Islet of Langerhans (tissue), 1 donor: ENCODE data around the gene HSP90AB1.

Source experiments
- FAIRE-seq: peaks from one replicate; lab custom pipeline; 2011; peaks lifted over from hg19 to GRCh38; lab: Jason Lieb, UNC

Gene HSP90AB1

DNA sequence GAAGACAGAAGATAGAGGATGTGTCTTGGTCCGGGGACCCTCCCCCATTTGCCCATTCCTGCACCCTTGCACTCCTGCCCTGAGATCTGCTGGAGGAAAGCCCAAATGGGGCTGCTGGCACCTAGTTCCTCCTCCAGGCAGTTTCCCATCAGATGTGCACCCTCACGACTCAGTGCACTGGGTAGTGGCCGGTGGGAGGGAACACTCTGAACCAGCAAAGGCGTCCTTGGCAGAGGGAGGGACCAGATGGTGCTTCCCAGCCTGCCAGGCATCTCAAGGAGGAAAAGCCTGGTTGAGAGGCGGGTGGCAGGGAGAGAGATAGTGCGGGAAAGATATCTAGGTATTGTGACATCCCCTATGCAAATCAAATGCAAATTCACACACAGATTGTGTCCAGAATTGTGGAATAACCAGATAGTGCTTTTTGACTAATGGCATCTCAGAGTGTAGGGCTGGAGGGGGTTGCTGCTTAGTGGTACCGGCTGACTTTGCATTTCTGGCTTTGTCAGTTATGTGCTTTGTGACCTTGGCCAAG, 42.9 kb downstream of the HSP90AB1 start:
- no peak for FAIRE-seq

DNA sequence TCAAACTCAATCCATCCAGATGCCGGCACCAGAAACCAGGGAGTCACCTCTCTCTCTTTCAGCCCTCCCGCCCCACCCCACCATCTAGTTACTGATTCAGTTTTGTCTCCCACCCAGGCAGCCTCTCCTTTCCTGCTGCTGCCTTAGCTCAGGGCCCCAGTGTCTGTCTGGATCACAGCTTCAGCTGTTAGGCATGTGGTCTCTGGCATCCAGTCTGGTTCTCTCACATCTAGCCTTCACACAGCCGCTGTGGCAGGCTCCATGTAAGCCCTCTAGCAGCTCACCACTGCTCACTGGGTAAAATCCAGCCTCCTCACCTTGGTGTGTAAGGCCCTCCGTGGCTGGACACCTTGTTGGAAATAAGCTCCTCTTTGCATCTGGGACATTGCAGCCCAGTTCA, 44.9 kb downstream of the HSP90AB1 start:
- FAIRE-seq, result no peak

DNA sequence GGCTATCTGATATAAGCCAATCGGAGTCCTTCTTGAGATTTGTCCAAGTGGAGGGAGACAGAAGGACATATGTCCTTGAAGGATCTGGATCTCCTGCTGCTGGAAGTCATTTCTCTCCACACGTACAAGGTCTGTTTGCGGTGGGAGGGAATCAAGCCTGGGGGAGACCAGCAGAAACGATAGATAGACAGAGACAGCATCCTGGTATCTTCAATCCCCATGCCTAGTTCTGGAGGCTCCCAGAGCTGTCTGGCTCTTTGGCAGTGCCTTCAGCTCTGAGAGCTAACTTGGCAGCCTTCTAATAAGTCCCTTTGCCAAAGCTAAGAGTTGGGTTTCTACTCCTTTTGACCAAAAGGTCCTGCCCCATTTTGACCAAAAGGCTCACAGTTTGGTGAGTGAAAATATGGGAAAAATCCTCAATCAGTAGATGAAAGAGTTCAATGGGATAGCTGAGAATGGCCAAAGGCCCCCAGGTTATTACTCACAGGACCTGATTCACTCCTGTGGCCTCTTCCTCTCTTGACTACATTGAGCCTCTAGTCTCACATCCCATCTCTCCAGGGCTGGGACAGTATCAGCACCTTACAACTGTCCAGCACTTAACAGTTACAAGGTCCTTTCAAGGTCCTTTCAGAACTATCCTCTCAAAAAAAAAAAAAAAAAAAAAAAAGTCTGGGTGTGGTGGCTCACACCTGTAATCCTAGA, 45.9 kb downstream of the HSP90AB1 start:
- FAIRE-seq, result no peak

DNA sequence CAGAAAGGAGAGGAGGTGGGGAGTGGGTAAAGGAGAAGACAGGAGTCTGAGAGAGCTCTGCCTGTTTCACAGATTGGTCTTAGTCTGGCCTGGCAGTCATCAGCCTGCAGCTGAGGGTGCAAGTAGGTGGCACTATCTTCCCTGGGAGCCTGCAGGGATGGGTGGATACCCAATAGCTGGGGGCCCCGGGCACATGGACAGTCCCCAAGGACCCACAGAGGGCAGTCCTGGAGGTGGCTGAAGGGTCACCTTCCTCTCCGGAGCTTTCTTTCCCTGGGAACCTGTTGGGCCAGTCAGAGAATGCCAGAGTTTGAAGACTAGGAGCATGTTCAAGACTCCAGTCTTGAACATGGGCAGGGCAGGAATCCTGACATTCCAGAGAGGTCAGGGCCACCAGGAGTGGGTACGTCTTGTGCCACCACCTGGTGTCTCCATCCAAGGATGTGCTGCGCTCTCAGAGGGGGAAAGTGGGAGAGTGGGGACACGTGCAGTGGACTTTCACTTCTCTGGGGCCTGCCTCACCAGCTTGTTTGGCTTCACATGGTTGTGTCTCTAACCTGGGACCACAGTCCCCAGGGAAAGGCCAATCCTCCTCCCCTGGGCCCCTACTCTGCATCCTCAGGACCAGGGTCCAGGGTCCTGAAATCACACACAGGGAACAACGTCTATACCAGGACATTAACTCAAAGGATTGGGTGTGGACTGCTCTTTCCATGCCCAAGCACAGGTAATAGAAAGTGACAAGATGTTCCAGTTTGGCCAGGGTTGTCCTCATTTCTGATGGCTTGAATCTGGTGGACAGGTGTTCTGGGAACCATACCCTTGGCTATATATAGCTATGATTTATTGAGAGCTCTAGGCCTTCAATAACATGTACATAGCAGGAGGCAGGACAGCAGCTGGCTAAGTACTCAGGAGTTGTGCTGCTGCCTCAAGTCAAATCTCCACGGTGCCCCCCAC, 48.2 kb downstream of the HSP90AB1 start:
- FAIRE-seq, result no peak

DNA sequence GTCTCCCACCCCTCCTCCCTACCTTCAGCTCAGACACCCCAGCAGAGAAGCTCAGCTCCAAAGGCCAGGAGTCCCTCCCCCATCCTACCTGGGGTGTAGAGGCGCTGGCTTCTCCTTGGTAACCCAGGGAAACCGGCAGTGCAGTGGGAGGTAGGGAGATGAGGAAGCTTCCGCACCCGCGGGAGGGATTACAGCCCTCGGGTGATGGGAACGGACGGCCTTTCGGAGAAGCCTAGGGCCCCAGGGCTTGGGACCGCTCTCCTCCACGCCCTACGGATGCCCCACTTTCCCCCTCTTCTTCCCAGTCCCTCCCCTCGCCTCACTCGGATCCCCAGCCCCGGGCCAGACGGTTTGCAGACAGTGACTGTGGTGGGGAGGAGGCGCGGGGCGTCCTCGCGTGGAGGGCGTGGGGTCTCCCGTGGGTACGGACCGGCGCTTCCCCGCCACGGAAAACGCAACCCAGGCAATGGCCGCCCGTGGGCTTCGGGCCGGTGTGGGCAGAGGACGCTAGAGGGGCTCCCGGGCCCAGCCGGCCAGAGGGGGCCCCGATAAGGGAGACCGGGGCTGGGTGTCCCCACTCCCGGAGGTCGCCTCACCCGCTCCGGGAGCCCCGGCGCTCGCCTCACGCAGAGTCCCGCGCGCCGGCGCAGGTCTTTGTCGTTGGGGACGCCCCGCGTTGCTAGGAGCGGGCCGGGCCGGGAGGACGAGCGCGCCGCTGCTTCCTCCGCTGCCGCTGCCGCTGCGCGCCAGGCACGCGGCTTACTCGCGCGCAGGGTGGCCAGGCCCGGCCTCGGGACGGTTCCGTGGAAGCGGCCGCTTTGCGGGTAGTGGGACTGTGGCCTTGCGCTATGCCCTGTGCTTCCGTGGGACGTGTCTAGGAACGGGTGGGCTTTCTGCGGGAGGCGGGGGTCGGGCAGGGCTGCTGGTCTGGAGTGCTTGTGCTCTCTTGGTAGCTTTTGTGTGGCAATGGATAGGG, 50.5 kb downstream of the HSP90AB1 start:
- no peak for FAIRE-seq

DNA sequence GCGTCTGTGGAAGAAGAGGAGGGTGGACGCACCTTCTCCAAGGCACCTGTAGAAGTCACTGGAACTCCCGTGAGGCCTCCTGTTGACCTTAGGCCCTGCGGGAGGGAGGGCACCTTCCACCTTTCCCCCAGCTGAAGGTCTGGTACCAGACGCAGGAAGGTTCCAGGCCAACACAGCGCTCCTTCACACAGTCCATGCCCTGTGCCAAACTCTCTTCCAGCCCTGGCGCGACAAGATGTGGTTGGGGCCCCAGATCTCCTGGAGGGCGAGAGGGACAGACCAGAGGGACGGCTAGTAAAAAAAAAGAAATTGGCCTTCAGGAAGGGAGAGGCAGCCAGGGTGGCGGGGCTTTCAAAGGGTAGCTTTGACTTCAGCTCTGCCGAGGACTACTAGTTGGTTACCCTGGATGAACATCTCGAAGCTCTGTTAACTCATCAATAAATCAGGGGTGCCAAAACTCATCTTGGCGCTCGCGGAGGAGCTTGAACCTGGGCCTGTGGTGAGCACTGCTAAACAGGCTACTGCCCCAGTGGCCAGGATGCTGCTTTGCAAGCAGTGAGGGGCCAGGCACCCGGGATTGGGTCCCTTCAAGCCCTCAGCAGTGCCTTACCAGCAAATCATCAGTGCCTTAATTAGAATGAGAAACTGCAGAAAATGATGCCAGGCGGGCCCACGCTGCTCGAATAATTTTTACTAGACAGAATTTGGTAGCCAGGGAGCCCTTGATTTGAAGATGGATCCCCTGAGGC, 51.3 kb downstream of the HSP90AB1 start:
- no peak for FAIRE-seq

DNA sequence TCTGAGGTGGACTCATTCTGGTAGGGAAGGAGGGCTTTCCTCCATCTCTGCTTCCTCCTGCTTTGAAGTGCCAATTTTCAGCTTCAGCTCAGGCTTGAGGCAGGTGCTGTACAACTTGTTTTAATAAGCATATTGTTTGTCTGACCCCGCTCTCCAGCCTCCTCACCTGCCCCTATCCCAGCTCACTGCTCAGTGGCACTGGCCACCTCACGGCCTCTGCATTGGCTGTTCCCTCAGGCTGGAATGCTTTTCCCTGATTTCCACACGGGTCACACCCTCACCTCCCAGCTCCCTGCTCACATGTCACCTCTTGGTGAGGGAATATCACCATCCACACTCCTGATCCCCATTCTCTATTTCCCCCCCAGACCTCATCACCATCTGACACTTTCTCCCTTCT, 52.0 kb downstream of the HSP90AB1 start:
- no peak for FAIRE-seq

DNA sequence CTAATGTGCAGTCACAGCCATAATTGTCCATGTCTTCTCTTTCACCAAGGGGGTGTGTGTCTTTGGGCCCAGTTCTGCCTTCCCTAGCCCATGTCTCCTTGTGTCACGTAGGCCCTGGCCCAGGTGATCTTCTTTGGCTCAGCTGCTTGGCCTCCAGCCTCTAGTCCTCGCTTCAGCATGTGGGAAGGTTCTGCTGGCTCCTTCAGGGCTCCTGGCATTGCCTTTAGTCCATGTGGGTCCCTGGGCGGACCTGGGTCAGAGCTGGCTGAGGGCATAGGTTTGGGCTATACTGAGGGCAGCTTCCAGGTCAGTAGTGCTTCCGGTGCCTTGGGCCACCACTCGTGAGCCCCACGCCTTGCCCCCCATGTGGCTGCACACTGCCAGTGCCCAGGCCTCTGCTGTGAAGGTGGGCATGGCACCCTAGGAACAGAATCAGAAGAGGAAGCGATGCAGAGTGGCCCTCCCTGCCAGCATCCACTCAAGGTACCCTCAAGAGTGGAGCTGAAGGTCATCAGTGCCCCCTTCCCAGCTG, 53.5 kb downstream of the HSP90AB1 start:
- FAIRE-seq, result no peak

DNA sequence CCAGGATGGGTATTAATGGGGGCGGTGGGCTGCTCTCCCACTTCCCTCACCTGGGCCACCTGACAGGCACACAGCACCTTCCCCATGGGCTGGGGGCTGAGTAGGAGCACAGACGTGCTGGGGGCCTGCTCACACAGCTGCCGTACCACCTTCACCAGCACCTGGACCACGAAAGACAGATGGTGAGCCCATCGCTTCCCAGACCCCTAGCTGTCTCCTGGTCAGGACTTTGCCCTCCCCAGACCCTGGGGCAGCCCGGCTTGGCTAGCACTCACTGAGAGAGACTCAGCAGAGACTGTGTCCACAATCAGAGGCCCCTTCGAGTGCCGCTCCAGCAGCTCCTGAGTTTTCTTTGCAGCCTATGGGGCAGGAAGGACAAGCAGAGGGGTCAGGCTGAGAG, 54.2 kb downstream of the HSP90AB1 start:
- FAIRE-seq, result no peak

DNA sequence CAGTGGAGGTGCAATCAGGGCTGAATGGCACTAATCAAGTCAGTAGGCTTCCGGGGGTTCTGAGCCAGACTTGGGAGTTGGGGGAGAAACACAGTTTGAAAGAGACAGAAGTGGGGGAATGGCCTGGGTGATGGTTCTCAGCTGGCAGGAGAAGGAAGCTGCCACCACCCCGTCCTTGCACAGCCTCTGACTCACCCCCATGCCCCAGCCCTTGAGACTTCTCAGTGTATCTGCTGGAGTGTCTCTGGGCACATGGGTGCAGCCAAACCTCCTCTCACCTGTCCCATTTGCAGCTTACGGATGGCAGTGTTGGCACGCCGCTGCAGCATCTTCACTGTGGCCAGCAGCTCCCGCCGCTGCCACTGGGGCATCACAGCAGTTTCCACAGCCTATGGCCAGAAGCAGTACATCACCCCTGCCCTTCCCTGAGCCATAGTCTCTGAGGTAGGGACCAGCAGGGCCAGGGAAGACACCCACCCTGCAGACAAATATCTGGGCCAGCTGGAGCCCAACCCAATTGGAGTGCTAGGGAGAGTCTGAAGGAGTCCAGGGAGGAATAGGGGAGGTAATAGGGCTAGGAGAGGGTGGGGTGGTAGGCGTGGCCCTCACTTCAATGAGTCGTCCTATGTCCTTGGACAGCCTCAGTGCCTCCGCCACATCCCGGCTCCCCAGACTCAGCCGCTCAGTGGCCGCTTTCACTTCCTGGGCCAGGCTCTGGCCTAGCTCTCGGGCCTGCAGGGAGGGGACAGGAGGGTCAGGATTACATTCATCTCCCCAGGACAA, 55.1 kb downstream of the HSP90AB1 start:
- no peak for FAIRE-seq

DNA sequence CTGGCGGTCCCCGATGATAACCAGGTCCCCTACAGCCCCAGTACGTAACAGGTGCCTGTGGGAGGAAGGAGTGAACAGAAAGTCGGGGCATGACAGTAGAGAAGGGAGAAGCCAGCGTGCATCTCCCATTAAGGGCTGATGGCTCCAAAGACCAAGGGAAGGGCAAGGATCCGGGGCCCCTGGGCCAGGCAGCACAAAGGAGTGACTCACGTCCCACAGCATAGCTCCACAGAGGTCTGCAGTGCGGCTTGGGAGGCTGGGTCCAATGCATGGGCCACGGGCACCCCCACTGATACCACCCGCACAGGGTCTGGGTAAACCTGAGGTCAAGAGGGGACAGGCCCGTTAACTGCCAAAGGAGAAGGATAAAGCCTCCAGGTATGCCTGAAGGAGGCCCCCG, 56.0 kb downstream of the HSP90AB1 start:
- FAIRE-seq, result no peak
